Caki2 (cell line): Measurements from ENCODE around the gene SYT1. TPM values are rescaled to one million over a fixed set of nuclear protein-coding genes. Genes with fewer than 3 reads are reported as not detected.
"Not testable (repeated sequence)": the region's sequence is repeated elsewhere in the genome, so short reads cannot be mapped to it uniquely, and the experiment has no call there.

Experiments used
- DNase-seq: peaks from one replicate; pipeline ENCODE4 v3.0.0-alpha.2; 2015; ENCODE audit warnings: low read depth
- in situ Hi-C: cut with HindIII; loops from 2 replicates; pipeline ENCODE4 v1.10.0; 2016; ENCODE audit warnings: low sequenced_read_pairs, low pct_unique_long_range_greater_than_20kb, mixed read lengths
- total RNA-seq: library from RNA; depleted of rRNA; stranded (reverse); fragments of >200 nt; shearing (Covaris generic); gene quantifications from 2 replicates; pipeline ENCODE4 v1.2.3, GENCODE V29; 2014; ENCODE audit warnings: low replicate concordance; rRNA removed

The SYT1 gene
- total RNA-seq = 0.74 and 1.1 TPM in 2 replicates

GRCh38 chr12:78864403-78864869 lies at the start of gene SYT1:
Gene SYT1 (plus strand): TSS chr12:78864774.
- DNase-seq = peak; percentile 98
- in situ Hi-C loops = no loop called here

GRCh38 chr12:78818487-78818886 lies 46.1 kb upstream of the SYT1 start:
- in situ Hi-C loops = no loop called here
- DNase-seq = no peak

GRCh38 chr12:78820946-78821345 lies 43.6 kb upstream of the SYT1 start:
- DNase-seq = no peak
- in situ Hi-C loops = no loop called here

- DNase-seq = no peak
- in situ Hi-C loops = no loop called here
Measured at GRCh38 chr12:78824918-78825317, 39.7 kb upstream of the SYT1 start.

- DNase-seq = no peak
- in situ Hi-C loops = no loop called here
Measured at GRCh38 chr12:78829690-78830089, 34.9 kb upstream of the SYT1 start.

- no peak for DNase-seq
- in situ Hi-C loops = no loop called here
Measured at GRCh38 chr12:78835493-78835892, 29.1 kb upstream of the SYT1 start.

- DNase-seq, in situ Hi-C loops: not testable (repeated sequence)
Measured at GRCh38 chr12:78840518-78841019, 24.0 kb upstream of the SYT1 start.

- in situ Hi-C loops = no loop called here
- no peak for DNase-seq
Measured at GRCh38 chr12:78853231-78853630, 11.3 kb upstream of the SYT1 start.

GRCh38 chr12:78863482-78864402 lies 832 bp upstream of the SYT1 start:
- in situ Hi-C loops = no loop called here
- peak; percentile 93 for DNase-seq

- in situ Hi-C loops = no loop called here
- DNase-seq = no peak
Measured at GRCh38 chr12:78864870-78865463, 393 bp downstream of the SYT1 start.

- in situ Hi-C loops = no loop called here
- peak; percentile 49 for DNase-seq
Measured at GRCh38 chr12:78865516-78865915, 942 bp downstream of the SYT1 start.

- DNase-seq = no peak
- in situ Hi-C loops = no loop called here
Measured at GRCh38 chr12:78866518-78866917, 1.9 kb downstream of the SYT1 start.

- DNase-seq = no peak
- in situ Hi-C loops = no loop called here
Measured at GRCh38 chr12:78870539-78870938, 6.0 kb downstream of the SYT1 start.

- in situ Hi-C loops = no loop called here
- no peak for DNase-seq
Measured at GRCh38 chr12:78871566-78871965, 7.0 kb downstream of the SYT1 start.

- in situ Hi-C loops = no loop called here
- DNase-seq = peak; percentile 42
Measured at GRCh38 chr12:78878459-78878858, 13.9 kb downstream of the SYT1 start.

GRCh38 chr12:78878866-78879265 lies 14.3 kb downstream of the SYT1 start:
- in situ Hi-C loops = no loop called here
- DNase-seq = no peak

GRCh38 chr12:78880078-78880477 lies 15.5 kb downstream of the SYT1 start:
- in situ Hi-C loops = no loop called here

GRCh38 chr12:78881685-78882084 lies 17.1 kb downstream of the SYT1 start:
- DNase-seq = no peak
- in situ Hi-C loops = no loop called here

More at GRCh38 chr12:78880078-78880477, 15.5 kb downstream of the SYT1 start:
- no peak for DNase-seq

- no peak for DNase-seq
- in situ Hi-C loops = no loop called here
Measured at GRCh38 chr12:78885466-78885865, 20.9 kb downstream of the SYT1 start.
